Muscle of leg (tissue), 11 donors: ENCODE measurements around the gene CCDC92. TPM values are rescaled to one million over a fixed set of nuclear protein-coding genes. Genes with fewer than 3 reads are reported as not detected.

ENCODE experiments used
- DNase-seq: peaks from one replicate; pipeline ENCODE4 v3.0.0; 2013
- H3K27ac ChIP-seq: one replicate; pipeline ENCODE4 v1.5.1; 2013; ENCODE audit warnings: mild to moderate bottlenecking, low read length, control low read depth
- H3K27me3 ChIP-seq: one replicate; pipeline ENCODE4 v1.6.1; 2013; ENCODE audit warnings: low read length; ENCODE audit not compliant: control insufficient read depth, insufficient read depth
- H3K36me3 ChIP-seq: one replicate; pipeline ENCODE4 v1.6.1; 2013; ENCODE audit warnings: low read length; ENCODE audit not compliant: control insufficient read depth, insufficient read depth
- H3K4me1 ChIP-seq: one replicate; pipeline ENCODE4 v1.6.1; 2013; ENCODE audit warnings: low read length; ENCODE audit not compliant: control insufficient read depth, insufficient read depth
- H3K4me3 ChIP-seq: one replicate; pipeline ENCODE4 v1.5.1; 2013; ENCODE audit warnings: low read length, control low read depth
- H3K9me3 ChIP-seq: replicated peaks from 2 replicates; pipeline ENCODE4 v1.6.1; 2013; ENCODE audit warnings: low read depth, low read length; ENCODE audit not compliant: control insufficient read depth
- WGBS: methylation state at CpG from one replicate; pipeline ENCODE4 v1.1.5; 2013; ENCODE audit warnings: missing lambda C conversion rate; ENCODE audit not compliant: insufficient coverage; 5-methylcytosine and 5-hydroxymethylcytosine counted together
- polyA plus RNA-seq, 8 donors: library from polyadenylated mRNA; unstranded; fragments of 120-200 nt; gene quantifications; one replicate each; pipeline versions ENCODE4 v1.2.1 to v1.2.3, GENCODE V29; 2013; ENCODE audit warnings: inconsistent platforms in 1 of 8, low replicate concordance in 1 of 8; ENCODE audit not compliant: insufficient read length in 8 of 8, insufficient read depth in 1 of 8
- total RNA-seq: library from RNA; stranded (reverse); fragments of 120-200 nt; gene quantifications from one replicate; pipeline ENCODE4 v1.2.4, GENCODE V29; 2013

Gene CCDC92
- total and polyA plus RNA-seq, 9 donors: 7.4 to 30.9 (median 29.3) TPM

DNA sequence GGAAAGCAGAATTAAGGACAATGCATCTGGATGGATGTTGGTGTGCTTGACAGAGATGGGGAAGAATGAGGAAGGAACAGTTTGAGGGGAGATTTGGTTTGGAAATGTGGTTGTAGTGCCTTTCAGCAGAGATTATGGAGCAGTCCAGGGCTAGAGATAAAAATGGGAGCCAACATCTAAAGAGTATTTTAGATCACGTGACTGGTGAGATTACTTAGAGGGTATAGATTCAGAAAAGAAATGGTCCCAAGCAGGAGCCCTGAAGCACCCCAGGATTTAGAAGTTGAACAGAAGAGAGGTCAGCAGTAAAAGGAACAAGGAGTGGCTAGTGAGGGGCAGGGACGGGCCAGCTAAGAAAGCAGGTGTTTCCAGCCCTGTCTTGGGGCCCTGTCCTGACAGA, 30.0 kb upstream of the CCDC92 start:
- H3K9me3 ChIP-seq: no peaks in the 10 kb centered on the region
- H3K4me1 ChIP-seq: peaks cover 25% of the 10 kb centered on the region
- no peak overlapping the region for H3K27ac ChIP-seq
- H3K36me3 ChIP-seq: peaks cover 56% of the 10 kb centered on the region
- H3K4me3 ChIP-seq: no peak overlapping the region
- no peaks in the 10 kb centered on the region for H3K27me3 ChIP-seq
- DNase-seq: no peak
- 47% methylated on average over 2 of the region's 2 CpGs for WGBS

- Histone ChIP-seq H3K36me3 (peaks cover 57% of the 10 kb centered on the region), H3K27ac (no peak overlapping the region), H3K4me1 (peaks cover 22% of the 10 kb centered on the region), H3K27me3 (no peaks in the 10 kb centered on the region), H3K4me3 (no peak overlapping the region), H3K9me3 (no peaks in the 10 kb centered on the region)
- WGBS: 84% methylated on average over 4 of the region's 6 CpGs
- DNase-seq: no peak
Measured at GRCh38 chr12:124002021-124002644, 29.5 kb upstream of the CCDC92 start.

- 70% methylated on average over 7 of the region's 7 CpGs for WGBS
- peaks cover 15% of the 10 kb centered on the region for H3K4me1 ChIP-seq
- no peak overlapping the region for H3K4me3 ChIP-seq
Measured at GRCh38 chr12:124001343-124001742, 28.7 kb upstream of the CCDC92 start.

GRCh38 chr12:124000111-124000510, 27.5 kb upstream of the CCDC92 start:
- H3K4me1 ChIP-seq: peaks cover 8% of the 10 kb centered on the region

More at GRCh38 chr12:124001343-124001742, 28.7 kb upstream of the CCDC92 start:
- H3K36me3 ChIP-seq: peaks cover 53% of the 10 kb centered on the region
- no peaks in the 10 kb centered on the region for H3K9me3 ChIP-seq
- DNase-seq: no peak
- no peaks in the 10 kb centered on the region for H3K27me3 ChIP-seq
- H3K27ac ChIP-seq: no peak overlapping the region

DNA sequence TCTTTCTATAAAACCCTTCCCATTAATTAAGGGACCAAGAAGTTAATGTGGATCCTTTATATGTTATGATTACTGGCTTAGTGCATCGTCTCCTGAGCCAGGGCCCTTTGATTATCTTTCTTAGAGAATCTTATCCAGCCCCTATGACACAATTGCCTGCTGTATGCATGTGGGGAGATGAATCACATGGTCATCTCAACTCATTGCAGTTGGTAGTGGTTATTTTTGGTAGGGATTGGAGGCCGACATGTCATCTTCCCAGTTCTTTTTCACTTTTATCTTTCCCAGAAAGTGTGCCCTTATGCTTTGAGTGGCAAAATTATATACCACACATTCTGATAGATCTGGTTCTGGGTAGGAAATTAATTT, 26.3 kb upstream of the CCDC92 start:
- no peak for DNase-seq
- no CpG with 5 or more reads among the region's 2 CpGs for WGBS
- Histone ChIP-seq H3K9me3 (no peaks in the 10 kb centered on the region), H3K36me3 (peaks cover 56% of the 10 kb centered on the region), H3K27ac (no peak overlapping the region), H3K27me3 (no peaks in the 10 kb centered on the region), H3K4me1 (peaks cover 5% of the 10 kb centered on the region), H3K4me3 (no peak overlapping the region)

More at GRCh38 chr12:124000111-124000510, 27.5 kb upstream of the CCDC92 start:
- H3K27ac ChIP-seq: no peak overlapping the region
- 78% methylated on average over 4 of the region's 5 CpGs for WGBS
- H3K4me3 ChIP-seq: no peak overlapping the region
- no peaks in the 10 kb centered on the region for H3K27me3 ChIP-seq
- no peaks in the 10 kb centered on the region for H3K9me3 ChIP-seq
- peaks cover 57% of the 10 kb centered on the region for H3K36me3 ChIP-seq
- no peak for DNase-seq

- H3K9me3 ChIP-seq: no peaks in the 10 kb centered on the region
- peaks cover 4% of the 10 kb centered on the region for H3K4me1 ChIP-seq
- H3K27ac ChIP-seq: no peak overlapping the region
- DNase-seq: no peak
- H3K36me3 ChIP-seq: peaks cover 53% of the 10 kb centered on the region
- no peak overlapping the region for H3K4me3 ChIP-seq
- no peaks in the 10 kb centered on the region for H3K27me3 ChIP-seq
- no CpG with 5 or more reads among the region's 2 CpGs for WGBS
Measured at GRCh38 chr12:123998344-123998990, 25.8 kb upstream of the CCDC92 start.

- DNase-seq: no peak
- no peak overlapping the region for H3K27ac ChIP-seq
- no peaks in the 10 kb centered on the region for H3K27me3 ChIP-seq
- peaks cover 51% of the 10 kb centered on the region for H3K36me3 ChIP-seq
- no peaks in the 10 kb centered on the region for H3K9me3 ChIP-seq
- peaks cover 4% of the 10 kb centered on the region for H3K4me1 ChIP-seq
- WGBS: 67% methylated on average over 1 of the region's 5 CpGs
- no peak overlapping the region for H3K4me3 ChIP-seq
Measured at GRCh38 chr12:123997908-123998307, 25.3 kb upstream of the CCDC92 start.

DNA sequence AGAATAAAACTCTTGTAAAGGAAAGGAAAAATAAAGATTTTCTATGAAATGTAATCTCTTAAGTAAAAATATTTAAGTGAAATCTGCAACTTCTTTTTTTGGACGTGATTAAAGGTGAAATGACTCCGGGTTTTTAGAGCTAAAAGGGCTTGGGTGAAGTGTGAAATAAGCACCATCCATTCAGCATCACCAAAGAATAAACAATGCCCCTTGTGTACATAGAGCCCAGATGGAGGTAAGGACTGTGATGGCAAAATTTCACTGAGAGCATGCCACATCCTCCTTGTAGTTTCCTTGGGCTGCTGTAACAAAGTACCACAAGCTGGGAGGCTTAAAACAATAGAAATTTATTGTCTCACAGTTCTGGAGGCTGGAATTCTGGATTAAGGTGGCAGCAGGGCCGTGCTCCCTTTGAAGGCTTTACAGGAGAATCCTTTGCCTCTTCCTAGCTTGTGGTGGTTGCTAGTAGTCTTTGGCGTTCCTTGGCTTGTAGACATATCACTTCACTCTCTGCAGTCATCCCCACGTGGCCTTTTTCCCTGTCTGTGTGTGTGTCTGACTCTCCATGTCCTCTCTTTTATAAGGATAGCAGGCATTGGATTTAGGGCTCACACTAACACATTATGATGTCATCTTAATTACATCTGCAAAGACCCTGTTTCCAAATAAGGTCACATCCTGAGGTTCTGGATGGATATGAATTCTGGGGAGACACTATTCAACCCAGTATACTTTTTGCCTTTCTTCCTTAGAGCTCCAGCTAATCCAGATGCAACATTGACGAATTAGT, 24.6 kb upstream of the CCDC92 start:
- no peaks in the 10 kb centered on the region for H3K9me3 ChIP-seq
- no CpG with 5 or more reads among the region's 6 CpGs for WGBS
- peaks cover 55% of the 10 kb centered on the region for H3K36me3 ChIP-seq
- H3K27me3 ChIP-seq: no peaks in the 10 kb centered on the region
- no peak for DNase-seq
- peaks cover 4% of the 10 kb centered on the region for H3K4me1 ChIP-seq
- no peak overlapping the region for H3K27ac ChIP-seq
- H3K4me3 ChIP-seq: no peak overlapping the region

DNA sequence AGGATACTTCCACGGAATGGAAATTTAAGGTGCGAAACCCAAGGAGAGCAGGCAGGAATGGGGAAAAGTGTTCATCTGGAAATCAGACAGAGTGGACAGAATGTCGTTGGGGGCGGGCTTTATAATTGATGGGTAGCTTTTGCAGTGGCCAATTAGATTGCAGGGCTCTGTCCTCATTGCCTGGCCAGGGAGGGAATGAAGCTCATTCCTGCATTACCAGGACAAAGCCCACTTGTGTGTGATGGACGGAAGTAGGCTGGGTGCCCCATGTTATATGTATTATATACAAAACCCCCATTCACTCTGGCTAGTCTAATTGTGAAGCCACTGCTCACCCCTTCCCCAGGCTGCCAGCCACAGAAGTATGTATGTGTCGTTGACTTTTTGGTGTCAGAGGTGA, 23.9 kb upstream of the CCDC92 start:
- Histone ChIP-seq H3K4me3 (no peak overlapping the region), H3K27me3 (no peaks in the 10 kb centered on the region), H3K36me3 (peaks cover 54% of the 10 kb centered on the region), H3K27ac (no peak overlapping the region), H3K4me1 (peaks cover 4% of the 10 kb centered on the region), H3K9me3 (no peaks in the 10 kb centered on the region)
- 72% methylated on average over 2 of the region's 6 CpGs for WGBS
- no peak for DNase-seq

GRCh38 chr12:123995023-123995748, 22.6 kb upstream of the CCDC92 start:
- Histone ChIP-seq H3K4me3 (no peak overlapping the region), H3K36me3 (peaks cover 53% of the 10 kb centered on the region), H3K27me3 (no peaks in the 10 kb centered on the region), H3K9me3 (no peaks in the 10 kb centered on the region), H3K27ac (no peak overlapping the region), H3K4me1 (peaks cover 4% of the 10 kb centered on the region)
- no peak for DNase-seq
- WGBS: 95% methylated on average over 3 of the region's 7 CpGs
